ENCODE data around the gene CADM3. TPM values are rescaled to one million over a fixed set of nuclear protein-coding genes. Genes with fewer than 3 reads are reported as not detected.

Gene CADM3, protein sequence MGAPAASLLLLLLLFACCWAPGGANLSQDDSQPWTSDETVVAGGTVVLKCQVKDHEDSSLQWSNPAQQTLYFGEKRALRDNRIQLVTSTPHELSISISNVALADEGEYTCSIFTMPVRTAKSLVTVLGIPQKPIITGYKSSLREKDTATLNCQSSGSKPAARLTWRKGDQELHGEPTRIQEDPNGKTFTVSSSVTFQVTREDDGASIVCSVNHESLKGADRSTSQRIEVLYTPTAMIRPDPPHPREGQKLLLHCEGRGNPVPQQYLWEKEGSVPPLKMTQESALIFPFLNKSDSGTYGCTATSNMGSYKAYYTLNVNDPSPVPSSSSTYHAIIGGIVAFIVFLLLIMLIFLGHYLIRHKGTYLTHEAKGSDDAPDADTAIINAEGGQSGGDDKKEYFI
- total RNA-seq, result 0.12 and 0.49 TPM in 2 replicates

DNA sequence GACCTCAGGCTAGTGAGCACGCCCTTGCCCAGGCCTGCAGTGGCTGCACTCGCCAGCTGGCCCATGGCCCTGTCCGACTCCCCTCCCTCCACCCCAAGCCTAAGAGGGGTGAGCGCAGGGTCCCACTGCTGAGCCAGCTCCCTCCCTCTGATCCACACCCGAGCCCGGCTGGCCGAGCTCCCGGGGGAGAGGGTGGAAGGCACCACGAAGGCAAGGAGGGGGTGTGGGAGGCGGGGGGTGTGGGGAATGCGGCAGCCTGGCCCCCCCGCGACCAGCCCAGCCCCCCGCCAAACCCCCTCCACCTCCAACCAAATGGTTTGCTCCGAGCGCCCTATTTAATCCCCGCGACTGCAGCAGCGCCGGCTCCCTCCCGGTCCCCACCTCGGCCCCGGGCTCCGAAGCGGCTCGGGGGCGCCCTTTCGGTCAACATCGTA, at the start of gene CADM3:
CADM3 (plus strand) TSS at position 362 of the 434 bp plus-strand sequence. CDS start 151 bp downstream, outside the sequence.

DNA sequence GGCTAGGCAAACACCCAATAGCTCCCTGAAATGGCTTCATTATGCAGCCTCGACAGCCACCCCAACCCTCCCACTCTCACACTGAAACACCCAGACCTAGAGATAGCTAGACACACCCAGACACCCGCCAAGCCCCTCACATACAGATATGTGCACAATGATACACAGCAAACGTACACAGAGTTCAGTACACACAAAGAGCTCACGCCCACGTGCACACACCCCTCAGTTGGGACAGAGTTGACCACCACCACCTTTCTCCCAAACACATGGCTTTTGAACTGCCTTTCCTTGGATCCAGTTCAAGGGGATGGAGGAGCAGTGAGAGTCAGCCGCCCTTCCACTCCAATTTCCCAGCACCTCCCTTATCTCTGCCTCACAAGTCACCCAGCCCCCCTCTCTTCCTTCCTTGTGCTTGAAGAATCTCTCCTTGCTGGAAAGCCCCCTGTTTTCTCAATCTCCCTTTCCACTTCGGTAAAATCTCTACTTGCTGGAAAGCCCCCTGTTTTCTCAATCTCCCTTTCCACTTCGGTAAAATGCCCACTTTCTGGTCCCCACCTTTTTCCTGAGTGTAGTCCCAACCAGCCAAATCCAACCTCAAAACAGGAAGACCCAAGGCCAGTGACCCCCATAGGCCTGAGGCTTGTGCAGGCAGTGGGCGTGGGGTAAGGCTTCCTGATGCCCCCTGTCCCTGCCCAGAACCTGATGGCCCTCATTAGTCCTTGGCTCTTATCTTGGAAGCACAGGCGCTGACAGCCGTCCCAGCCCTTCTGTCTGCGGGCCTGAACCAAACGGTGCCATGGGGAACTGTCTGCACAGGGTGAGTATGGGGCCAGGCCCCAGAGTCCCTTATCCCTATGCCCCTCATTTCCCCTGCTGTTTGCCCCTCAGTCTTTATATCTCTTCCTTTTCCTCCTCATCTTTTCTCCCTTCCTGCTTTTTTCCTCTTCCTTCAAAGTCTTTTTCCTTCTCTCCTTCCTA, 33.0 kb downstream of the CADM3 start, which contains the start of gene ACKR1:
ACKR1 (plus strand) TSS at position 715 of the 981 bp plus-strand sequence; CDS start at position 800, 85 bp downstream.

Small RNA genes within 50 kb of the gene (small RNA-seq; reads per million reads assigned to genes)
- not detected for gene RNA5SP60

Other genes with a start within 250 kb of the CADM3 start
- gene PYHIN1, start 240.1 kb upstream of the CADM3 start, total RNA-seq, result 0.12 TPM in 1 of 2 replicates, not detected in the other
- gene IFI16, start 161.7 kb upstream of the CADM3 start, total RNA-seq, result 92.7 and 94.8 TPM in 2 replicates
- not detected in 2 replicates for gene AIM2, start 94.8 kb upstream of the CADM3 start, total RNA-seq
- gene ACKR1, start 33.3 kb downstream of the CADM3 start, total RNA-seq, result not detected in 2 replicates
- gene FCER1A, start 130.7 kb downstream of the CADM3 start, total RNA-seq, result not detected in 2 replicates

All from hair follicle dermal papilla cell (primary cell).